Fibroblast of skin of left biceps (primary cell): Measurements from ENCODE around the gene JMY.
A peak's percentile ranks its signal among the peaks of the same experiment; 100 is the strongest.

ENCODE experiments used
- DNase-seq, 2 experiments: peaks; one replicate each; pipeline ENCODE4 v3.0.0-alpha.2; 2013; ENCODE audit warnings: low read depth in 2 of 2

Gene JMY

GRCh38 chr5:79295029-79295428 lies 59.1 kb downstream of the JMY start:
- DNase-seq: no peak

DNA sequence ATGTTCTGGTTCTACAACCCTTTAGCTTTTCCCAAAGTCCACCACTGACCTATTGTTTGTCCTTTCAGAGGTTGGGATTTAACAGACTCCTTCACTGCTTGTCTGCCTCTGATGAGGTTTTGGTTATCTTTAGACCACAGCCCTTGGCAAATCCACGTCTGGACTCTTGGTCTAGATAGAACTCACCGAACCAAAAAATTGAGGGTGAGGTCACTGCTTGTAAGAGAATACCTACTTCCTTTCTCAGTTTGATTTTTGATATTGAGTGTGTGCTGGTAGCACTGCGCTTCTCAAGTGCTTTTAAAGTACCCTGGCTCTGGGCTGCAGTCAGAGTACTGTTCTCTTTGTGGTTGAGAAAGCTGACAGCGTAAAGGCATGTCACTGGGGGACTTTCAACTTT lies 61.7 kb downstream of the JMY start:
- DNase-seq: no peak

DNA sequence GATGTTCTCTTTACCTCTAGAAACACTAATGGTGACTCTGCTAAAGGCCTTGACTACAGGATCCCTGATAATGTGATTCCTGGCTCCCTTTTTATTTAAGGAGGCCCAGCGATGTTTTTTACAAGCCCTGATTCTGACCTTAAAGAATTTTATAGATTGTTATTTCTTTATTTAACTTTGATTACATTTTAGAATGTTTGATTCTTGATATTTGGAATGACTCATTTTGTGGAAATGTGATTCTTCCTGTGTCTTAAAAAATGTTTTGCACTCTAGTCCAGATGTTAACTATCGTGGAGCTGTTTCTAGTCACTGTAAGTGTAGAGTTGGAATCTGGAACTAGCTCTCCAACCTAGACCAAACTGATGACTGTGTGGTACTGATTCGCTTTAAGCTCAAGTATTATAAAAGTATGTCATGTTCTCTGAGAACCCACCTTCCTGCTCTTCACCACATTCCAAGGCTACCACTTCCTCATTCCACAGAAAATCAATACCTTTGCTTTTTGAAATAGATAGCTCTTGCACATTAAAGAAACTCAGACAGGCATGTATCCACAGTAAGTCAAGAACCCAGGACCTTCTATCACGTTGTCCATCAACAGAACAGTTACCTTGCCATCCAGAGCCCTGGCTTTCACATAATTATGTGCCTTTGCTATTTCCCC lies 65.2 kb downstream of the JMY start:
- peak; percentile 33 to 36 for DNase-seq

DNA sequence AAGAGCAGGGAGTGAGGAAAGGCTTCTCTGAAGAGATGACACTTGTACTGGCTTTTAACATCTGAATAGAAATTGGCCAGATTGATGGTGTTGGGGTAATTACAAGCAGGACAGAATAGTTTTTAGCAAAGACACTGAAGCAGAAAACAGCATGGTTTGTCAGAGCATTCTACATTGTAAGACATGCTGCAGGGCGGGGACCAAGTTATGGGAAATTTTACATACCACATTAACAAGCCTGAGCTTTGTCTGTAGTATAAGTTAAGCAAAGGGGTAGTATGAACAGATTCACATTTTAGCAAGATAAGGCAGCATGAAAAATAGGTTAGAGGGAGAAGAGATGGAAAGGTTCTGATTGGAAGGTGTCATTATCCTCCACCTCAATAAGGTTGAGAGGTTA lies 66.5 kb downstream of the JMY start:
- no peak for DNase-seq

DNA sequence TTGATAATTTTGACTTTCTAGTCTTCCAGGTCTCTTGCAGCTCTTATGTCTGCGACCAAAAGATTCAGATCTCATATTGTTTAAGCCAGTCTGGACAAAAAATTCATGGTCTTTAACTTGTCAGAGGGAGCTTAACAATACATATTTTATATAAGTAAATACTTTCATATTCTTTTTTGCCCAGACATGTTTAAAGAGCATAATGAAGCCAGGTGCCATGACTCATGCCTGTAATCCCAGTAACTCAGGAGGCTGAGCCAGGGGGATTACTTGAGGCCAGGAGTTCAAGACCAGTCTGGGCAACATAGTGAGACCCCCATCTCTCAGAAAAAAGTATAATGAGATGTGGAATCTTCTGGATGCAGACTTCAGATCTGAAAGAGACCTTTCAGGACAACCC lies 69.8 kb downstream of the JMY start:
- no peak for DNase-seq

GRCh38 chr5:79318935-79319614 lies 83.1 kb downstream of the JMY start:
- peak; percentile 71 to 75 for DNase-seq

DNA sequence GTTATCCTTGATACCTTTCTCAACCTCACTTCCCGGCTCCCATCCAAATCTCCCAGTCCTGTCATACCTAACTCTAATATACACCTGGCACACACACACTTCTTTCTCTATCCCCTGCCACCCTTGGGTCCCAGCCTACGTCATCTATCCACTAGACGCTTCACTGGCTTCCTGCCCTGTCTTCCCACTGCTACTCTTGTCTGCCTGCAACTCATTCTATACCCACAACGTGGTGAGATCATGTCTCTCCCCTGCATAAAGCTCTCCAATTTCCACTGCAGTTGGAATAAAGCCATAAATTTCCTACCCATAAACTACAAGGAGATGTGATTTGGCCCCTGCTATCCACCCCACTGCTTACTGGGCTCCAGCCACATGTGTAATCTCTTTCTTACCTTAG lies 93.5 kb downstream of the JMY start:
- no peak for DNase-seq

DNA sequence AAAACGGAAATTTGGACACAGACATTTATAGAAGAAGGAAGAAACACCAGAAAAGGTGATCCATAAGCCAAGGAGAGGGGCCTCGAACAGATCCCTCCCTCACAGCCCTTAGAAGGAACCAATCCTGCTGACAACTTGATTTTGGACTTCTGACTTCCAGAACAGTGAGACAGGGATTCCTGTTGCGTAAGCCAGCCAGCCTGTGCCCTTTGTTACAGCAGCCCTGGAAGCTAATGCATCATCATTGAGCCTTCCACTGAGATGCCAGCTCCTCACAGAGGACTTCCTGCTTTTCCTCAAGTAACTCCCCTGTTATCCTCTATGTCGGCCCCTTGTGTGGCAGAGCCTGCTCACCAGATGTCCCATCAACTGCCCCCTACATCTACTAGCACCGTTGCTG lies 94.1 kb downstream of the JMY start:
- no peak for DNase-seq

- no peak for DNase-seq
Measured at GRCh38 chr5:79333852-79334557, 98.1 kb downstream of the JMY start.

DNA sequence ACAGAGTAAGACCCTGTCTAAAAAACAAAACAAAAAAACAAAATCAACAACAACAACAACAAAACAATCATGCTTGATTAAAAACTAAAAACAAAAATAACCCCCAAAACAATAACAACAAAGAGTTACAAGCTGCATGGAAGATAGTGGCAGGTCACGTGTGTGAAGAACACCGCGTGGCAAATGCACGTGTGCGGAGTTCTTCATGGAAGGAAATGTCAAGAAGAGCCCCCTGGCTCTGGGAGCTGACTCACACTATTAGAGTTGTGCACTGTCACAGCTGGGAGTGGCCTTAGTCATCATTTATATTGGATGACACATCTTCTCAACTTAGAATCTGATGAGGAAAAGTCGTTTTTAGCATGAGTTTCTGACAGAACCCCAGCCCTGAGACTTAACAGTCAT lies 110.5 kb downstream of the JMY start:
- peak in 1 of 2 experiments; percentile 2 for DNase-seq

DNA sequence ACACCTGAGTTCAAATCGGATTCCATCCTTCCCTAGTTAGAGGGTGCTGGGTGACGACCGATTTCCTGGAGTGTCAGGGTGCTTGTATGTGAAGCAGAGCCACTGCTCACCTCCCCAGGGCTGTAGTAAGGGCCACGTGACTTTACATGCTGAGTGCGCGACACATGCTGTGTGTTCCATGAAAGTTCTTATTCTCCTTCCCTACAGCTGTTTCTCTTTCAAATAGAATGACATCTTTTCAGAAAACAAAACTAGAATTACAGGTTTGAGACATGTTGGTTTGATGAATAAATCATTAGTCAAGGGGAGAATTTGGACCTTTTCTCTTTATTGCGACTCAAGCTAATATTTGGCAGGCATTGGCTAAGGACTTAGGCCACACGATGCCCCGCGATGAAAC lies 113.1 kb downstream of the JMY start:
- no peak for DNase-seq

GRCh38 chr5:79349881-79350280 lies 114.0 kb downstream of the JMY start:
- DNase-seq: no peak

DNA sequence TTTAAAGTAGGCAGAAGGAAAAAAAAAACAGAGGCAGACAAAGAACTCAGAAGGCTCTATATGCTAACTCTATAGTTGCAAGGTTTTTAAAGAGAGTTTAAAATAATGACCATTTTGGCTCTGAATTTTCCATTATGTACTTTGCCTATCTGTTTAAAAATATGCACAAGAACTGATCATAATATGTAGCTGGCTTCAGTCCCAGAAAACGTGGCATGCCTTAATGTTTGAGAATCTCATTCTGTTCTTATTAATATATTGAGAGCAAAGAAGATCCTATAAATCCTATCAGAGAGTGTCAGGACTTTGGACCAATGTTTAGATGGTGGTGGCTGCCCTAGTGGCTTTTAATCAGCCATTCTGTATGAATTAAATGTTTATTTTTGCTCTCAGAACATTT lies 121.5 kb downstream of the JMY start:
- DNase-seq: peak; percentile 5 to 23
